Transverse colon (tissue), 4 donors: ENCODE data around the gene GNA14. TPM values are rescaled to one million over a fixed set of nuclear protein-coding genes. Genes with fewer than 3 reads are reported as not detected.

ENCODE experiments used
- DNase-seq: peaks from one replicate; pipeline ENCODE4 v3.0.0-alpha.2; 2019
- H3K27ac ChIP-seq, 4 donors: fragments of 200-600 bp; sonication (generic); 2 replicates each; pipeline ENCODE4 v1.5.1; 2016 to 2018; ENCODE audit warnings: inconsistent platforms in 4 of 4
- H3K27me3 ChIP-seq: fragments of 200-600 bp; sonication (generic); 2 replicates; pipeline ENCODE4 v1.5.1; 2017; ENCODE audit warnings: inconsistent platforms
- H3K36me3 ChIP-seq, 4 donors: fragments of 200-600 bp; sonication (generic); 2 replicates each; pipeline ENCODE4 v1.5.1; 2017 to 2019; ENCODE audit warnings: inconsistent platforms in 4 of 4
- H3K4me1 ChIP-seq, 4 donors: fragments of 200-600 bp; sonication (generic); 2 replicates each; pipeline ENCODE4 v1.5.1; 2017 to 2020; ENCODE audit warnings: inconsistent platforms in 4 of 4
- H3K4me3 ChIP-seq, 4 donors: fragments of 200-600 bp; sonication (generic); 1 replicate in 1 of 4; 2 replicates in 3 of 4; pipeline versions ENCODE4 v1.5.1 to v1.6.1; 2017 to 2019; ENCODE audit warnings: inconsistent platforms in 4 of 4
- H3K9me3 ChIP-seq, 2 donors: fragments of 200-600 bp; sonication (generic); 2 replicates each; pipeline ENCODE4 v1.5.1; 2017 to 2019; ENCODE audit warnings: inconsistent platforms in 2 of 2
- CTCF ChIP-seq, 5 experiments: fragments of 200-600 bp in 3 of 5; fragments of 450-650 bp in 2 of 5; sonication (generic) in 3 of 5; IDR thresholded peaks; 1 replicate in 2 of 5; 2 replicates in 3 of 5; pipeline ENCODE4 v1.5.1; 2016 to 2017; ENCODE audit warnings: antibody characterized with exemption in 5 of 5, inconsistent platforms in 3 of 5, mild to moderate bottlenecking in 2 of 5, moderate library complexity in 1 of 5
- EP300 ChIP-seq: sonication (generic); formaldehyde crosslinking; IDR thresholded peaks from one replicate; pipeline ENCODE4 v1.6.1; 2017; ENCODE audit warnings: antibody characterized with exemption, low read depth
- POLR2A ChIP-seq: fragments of 450-650 bp; IDR thresholded peaks from one replicate; pipeline ENCODE4 v1.6.1; 2016; ENCODE audit warnings: antibody characterized with exemption, mild to moderate bottlenecking, moderate library complexity
- POLR2AphosphoS5 ChIP-seq, 3 donors: sonication (generic); formaldehyde crosslinking; IDR thresholded peaks; one replicate each; pipeline ENCODE4 v1.6.1; 2016; ENCODE audit warnings: antibody characterized with exemption in 3 of 3
- WGBS, 2 donors: methylation state at CpG; one replicate each; pipeline ENCODE4 v1.1.5; 2018; ENCODE audit warnings: low coverage in 1 of 2; 5-methylcytosine and 5-hydroxymethylcytosine counted together
- in situ Hi-C, 4 donors: fragments of 200-750 bp; cut with MboI; loops; one replicate each; pipeline versions ENCODE4 v1.15.0 to v1.15.1; 2017; ENCODE audit warnings: low sequenced_read_pairs in 3 of 4, low pct_ligation_motif_present in 1 of 4, low pct_unique_long_range_greater_than_20kb in 1 of 4
- intact Hi-C: fragments of 100-400 bp; cut with DNase I; formaldehyde crosslinking; loops from one replicate; pipeline ENCODE4 v1.15.1; 2023; ENCODE audit warnings: low total_unique reads
- total RNA-seq, 4 donors: library from RNA; depleted of rRNA; stranded (reverse); fragments of >200 nt; gene quantifications; one replicate each; pipeline ENCODE4 v1.1.0, GENCODE V29; 2016

GNA14 gene
- total RNA-seq, 4 donors from 2014 or later: 9.4 to 64.9 (median 16.9) TPM

- WGBS, 2 donors: 78 to 92% methylated on average over 3 to 5 of the region's 5 CpGs
- Histone ChIP-seq H3K27ac (no peak overlapping the region), H3K4me3 (no peak overlapping the region), H3K36me3 (no peaks in the 10 kb centered on the region), H3K27me3 (no peaks in the 10 kb centered on the region), H3K4me1 (peaks cover 0 to 3% (median 0%) of the 10 kb centered on the region in 4 donors), H3K9me3 (no peaks in the 10 kb centered on the region)
- DNase-seq: no peak
- intact Hi-C loops: no loop called here
- TF ChIP-seq POLR2A: no peak
- TF ChIP-seq EP300: no peak
- in situ Hi-C loops: loop anchor here in 2 of 4 donors (25.0 kb wide), 3 partner anchors 168 to 668 kb away; partner anchors contain the start of gene GNA14 (in 1 of the 2)
These were observed 178.4 kb downstream of the GNA14 start for GRCh38 chr9:77469515-77470231.

- in situ Hi-C loops (loop anchor here in 2 of 4 donors (25.0 kb wide), 3 partner anchors 173 to 673 kb away; partner anchors contain the start of gene GNA14 (in 1 of the 2)), intact Hi-C loops (no loop called here)
- WGBS, 2 donors: 80 to 88% methylated on average over 1 to 3 of the region's 3 CpGs
- H3K27me3 ChIP-seq: no peaks in the 10 kb centered on the region
- no peak overlapping the region for H3K4me3 ChIP-seq
- TF ChIP-seq POLR2A (no peak), CTCF (IDR thresholded peaks at IDR 0.05) (no peak), EP300 (no peak), POLR2AphosphoS5 (IDR thresholded peaks at IDR 0.05) (no peak)
- no peak for DNase-seq
- H3K4me1 ChIP-seq: no peaks in the 10 kb centered on the region
- H3K36me3 ChIP-seq: no peaks in the 10 kb centered on the region
- H3K9me3 ChIP-seq: no peaks in the 10 kb centered on the region
- H3K27ac ChIP-seq: no peak overlapping the region
These were observed 183.5 kb downstream of the GNA14 start for GRCh38 chr9:77464661-77465060.

- Histone ChIP-seq H3K4me3 (no peak overlapping the region), H3K27ac (no peak overlapping the region), H3K4me1 (peaks cover 0 to 2% (median 0%) of the 10 kb centered on the region in 4 donors), H3K9me3 (no peaks in the 10 kb centered on the region), H3K36me3 (no peaks in the 10 kb centered on the region), H3K27me3 (no peaks in the 10 kb centered on the region)
- DNase-seq: no peak
- 70% methylated on average over 1 to 3 of the region's 3 CpGs for WGBS, 2 donors
- in situ Hi-C loops: loop anchor here in 2 of 4 donors (25.0 kb wide), 3 partner anchors 174 to 674 kb away; partner anchors contain the start of gene GNA14 (in 1 of the 2)
- intact Hi-C loops: no loop called here
- TF ChIP-seq EP300 (no peak), POLR2AphosphoS5 (IDR thresholded peaks at IDR 0.05) (no peak), POLR2A (no peak), CTCF (IDR thresholded peaks at IDR 0.05) (no peak)
These were observed 185.0 kb downstream of the GNA14 start for GRCh38 chr9:77463151-77463550.

- TF ChIP-seq POLR2A: no peak
- no peak for TF ChIP-seq EP300
- TF ChIP-seq POLR2AphosphoS5 (IDR thresholded peaks at IDR 0.05): no peak
- TF ChIP-seq CTCF (IDR thresholded peaks at IDR 0.05): no peak
- no peak overlapping the region for H3K27ac ChIP-seq
- no peaks in the 10 kb centered on the region for H3K36me3 ChIP-seq
- in situ Hi-C loops (loop anchor here in 2 of 4 donors (25.0 kb wide), 3 partner anchors 175 to 675 kb away; partner anchors contain the start of gene GNA14 (in 1 of the 2)), intact Hi-C loops (no loop called here)
- no peaks in the 10 kb centered on the region for H3K9me3 ChIP-seq
- H3K4me1 ChIP-seq: peaks cover 0 to 6% (median 1%) of the 10 kb centered on the region in 4 donors
- WGBS, 2 donors: 87 to 92% methylated on average over 6 to 10 of the region's 10 CpGs
- DNase-seq: no peak
- no peaks in the 10 kb centered on the region for H3K27me3 ChIP-seq
- no peak overlapping the region for H3K4me3 ChIP-seq
These were observed 186.1 kb downstream of the GNA14 start for GRCh38 chr9:77462066-77462465.
